ENCODE data around the gene TP53. TPM values are rescaled to one million over a fixed set of nuclear protein-coding genes. Genes with fewer than 3 reads are reported as not detected.

The TP53 gene
- total and polyA plus RNA-seq, 9 of the 15 experiments (the other 6 are each of a cell fraction or from before 2014, with no cell fraction given): 2.8 to 14.0 (median 7.1) TPM

DNA sequence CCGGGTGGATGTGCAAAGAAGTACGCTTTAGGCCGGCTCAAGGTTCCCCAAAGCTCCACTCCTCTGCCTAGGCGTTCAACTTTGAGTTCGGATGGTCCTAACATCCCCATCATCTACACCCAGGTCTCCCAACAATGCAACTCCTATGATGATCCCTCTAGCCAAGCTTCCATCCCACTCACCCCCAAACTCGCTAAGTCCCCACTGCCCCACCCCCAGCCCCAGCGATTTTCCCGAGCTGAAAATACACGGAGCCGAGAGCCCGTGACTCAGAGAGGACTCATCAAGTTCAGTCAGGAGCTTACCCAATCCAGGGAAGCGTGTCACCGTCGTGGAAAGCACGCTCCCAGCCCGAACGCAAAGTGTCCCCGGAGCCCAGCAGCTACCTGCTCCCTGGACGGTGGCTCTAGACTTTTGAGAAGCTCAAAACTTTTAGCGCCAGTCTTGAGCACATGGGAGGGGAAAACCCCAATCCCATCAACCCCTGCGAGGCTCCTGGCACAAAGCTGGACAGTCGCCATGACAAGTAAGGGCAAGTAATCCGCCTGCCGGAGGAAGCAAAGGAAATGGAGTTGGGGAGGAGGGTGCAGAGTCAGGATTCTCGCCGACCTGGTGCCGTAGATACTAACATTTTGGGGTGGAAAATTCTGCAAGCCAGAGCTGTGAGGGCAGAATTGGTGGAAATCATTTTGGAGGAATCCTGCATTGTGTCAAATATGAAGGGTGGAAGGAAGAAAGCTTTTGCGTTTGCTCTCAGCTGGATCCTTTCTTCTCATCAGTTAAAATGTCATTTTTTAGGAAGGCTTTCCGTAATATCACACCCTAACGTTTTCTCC lies at the start of gene TP53 (continued):
- TF ChIP-seq, protein P1, sequence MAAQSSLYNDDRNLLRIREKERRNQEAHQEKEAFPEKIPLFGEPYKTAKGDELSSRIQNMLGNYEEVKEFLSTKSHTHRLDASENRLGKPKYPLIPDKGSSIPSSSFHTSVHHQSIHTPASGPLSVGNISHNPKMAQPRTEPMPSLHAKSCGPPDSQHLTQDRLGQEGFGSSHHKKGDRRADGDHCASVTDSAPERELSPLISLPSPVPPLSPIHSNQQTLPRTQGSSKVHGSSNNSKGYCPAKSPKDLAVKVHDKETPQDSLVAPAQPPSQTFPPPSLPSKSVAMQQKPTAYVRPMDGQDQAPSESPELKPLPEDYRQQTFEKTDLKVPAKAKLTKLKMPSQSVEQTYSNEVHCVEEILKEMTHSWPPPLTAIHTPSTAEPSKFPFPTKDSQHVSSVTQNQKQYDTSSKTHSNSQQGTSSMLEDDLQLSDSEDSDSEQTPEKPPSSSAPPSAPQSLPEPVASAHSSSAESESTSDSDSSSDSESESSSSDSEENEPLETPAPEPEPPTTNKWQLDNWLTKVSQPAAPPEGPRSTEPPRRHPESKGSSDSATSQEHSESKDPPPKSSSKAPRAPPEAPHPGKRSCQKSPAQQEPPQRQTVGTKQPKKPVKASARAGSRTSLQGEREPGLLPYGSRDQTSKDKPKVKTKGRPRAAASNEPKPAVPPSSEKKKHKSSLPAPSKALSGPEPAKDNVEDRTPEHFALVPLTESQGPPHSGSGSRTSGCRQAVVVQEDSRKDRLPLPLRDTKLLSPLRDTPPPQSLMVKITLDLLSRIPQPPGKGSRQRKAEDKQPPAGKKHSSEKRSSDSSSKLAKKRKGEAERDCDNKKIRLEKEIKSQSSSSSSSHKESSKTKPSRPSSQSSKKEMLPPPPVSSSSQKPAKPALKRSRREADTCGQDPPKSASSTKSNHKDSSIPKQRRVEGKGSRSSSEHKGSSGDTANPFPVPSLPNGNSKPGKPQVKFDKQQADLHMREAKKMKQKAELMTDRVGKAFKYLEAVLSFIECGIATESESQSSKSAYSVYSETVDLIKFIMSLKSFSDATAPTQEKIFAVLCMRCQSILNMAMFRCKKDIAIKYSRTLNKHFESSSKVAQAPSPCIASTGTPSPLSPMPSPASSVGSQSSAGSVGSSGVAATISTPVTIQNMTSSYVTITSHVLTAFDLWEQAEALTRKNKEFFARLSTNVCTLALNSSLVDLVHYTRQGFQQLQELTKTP (IDR thresholded peaks at IDR 0.05; ENCODE audit: low read depth in 1 of 2, partially characterized antibody in 2 of 2): peak in 1 of 2 experiments; percentile 90
- TF ChIP-seq MXI1 (IDR thresholded peaks at IDR 0.05; ENCODE audit: low read depth, low read length): peak; percentile 68; the same call in 1 of the 2 replicates
- peak; percentile 99 for TF ChIP-seq KDM5B (IDR thresholded peaks at IDR 0.05; ENCODE audit: insufficient replicate concordance, low read depth, low read length)
- TF ChIP-seq, protein P2, sequence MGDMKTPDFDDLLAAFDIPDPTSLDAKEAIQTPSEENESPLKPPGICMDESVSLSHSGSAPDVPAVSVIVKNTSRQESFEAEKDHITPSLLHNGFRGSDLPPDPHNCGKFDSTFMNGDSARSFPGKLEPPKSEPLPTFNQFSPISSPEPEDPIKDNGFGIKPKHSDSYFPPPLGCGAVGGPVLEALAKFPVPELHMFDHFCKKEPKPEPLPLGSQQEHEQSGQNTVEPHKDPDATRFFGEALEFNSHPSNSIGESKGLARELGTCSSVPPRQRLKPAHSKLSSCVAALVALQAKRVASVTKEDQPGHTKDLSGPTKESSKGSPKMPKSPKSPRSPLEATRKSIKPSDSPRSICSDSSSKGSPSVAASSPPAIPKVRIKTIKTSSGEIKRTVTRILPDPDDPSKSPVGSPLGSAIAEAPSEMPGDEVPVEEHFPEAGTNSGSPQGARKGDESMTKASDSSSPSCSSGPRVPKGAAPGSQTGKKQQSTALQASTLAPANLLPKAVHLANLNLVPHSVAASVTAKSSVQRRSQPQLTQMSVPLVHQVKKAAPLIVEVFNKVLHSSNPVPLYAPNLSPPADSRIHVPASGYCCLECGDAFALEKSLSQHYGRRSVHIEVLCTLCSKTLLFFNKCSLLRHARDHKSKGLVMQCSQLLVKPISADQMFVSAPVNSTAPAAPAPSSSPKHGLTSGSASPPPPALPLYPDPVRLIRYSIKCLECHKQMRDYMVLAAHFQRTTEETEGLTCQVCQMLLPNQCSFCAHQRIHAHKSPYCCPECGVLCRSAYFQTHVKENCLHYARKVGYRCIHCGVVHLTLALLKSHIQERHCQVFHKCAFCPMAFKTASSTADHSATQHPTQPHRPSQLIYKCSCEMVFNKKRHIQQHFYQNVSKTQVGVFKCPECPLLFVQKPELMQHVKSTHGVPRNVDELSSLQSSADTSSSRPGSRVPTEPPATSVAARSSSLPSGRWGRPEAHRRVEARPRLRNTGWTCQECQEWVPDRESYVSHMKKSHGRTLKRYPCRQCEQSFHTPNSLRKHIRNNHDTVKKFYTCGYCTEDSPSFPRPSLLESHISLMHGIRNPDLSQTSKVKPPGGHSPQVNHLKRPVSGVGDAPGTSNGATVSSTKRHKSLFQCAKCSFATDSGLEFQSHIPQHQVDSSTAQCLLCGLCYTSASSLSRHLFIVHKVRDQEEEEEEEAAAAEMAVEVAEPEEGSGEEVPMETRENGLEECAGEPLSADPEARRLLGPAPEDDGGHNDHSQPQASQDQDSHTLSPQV (IDR thresholded peaks at IDR 0.05): no peak
- TF ChIP-seq, protein P3, sequence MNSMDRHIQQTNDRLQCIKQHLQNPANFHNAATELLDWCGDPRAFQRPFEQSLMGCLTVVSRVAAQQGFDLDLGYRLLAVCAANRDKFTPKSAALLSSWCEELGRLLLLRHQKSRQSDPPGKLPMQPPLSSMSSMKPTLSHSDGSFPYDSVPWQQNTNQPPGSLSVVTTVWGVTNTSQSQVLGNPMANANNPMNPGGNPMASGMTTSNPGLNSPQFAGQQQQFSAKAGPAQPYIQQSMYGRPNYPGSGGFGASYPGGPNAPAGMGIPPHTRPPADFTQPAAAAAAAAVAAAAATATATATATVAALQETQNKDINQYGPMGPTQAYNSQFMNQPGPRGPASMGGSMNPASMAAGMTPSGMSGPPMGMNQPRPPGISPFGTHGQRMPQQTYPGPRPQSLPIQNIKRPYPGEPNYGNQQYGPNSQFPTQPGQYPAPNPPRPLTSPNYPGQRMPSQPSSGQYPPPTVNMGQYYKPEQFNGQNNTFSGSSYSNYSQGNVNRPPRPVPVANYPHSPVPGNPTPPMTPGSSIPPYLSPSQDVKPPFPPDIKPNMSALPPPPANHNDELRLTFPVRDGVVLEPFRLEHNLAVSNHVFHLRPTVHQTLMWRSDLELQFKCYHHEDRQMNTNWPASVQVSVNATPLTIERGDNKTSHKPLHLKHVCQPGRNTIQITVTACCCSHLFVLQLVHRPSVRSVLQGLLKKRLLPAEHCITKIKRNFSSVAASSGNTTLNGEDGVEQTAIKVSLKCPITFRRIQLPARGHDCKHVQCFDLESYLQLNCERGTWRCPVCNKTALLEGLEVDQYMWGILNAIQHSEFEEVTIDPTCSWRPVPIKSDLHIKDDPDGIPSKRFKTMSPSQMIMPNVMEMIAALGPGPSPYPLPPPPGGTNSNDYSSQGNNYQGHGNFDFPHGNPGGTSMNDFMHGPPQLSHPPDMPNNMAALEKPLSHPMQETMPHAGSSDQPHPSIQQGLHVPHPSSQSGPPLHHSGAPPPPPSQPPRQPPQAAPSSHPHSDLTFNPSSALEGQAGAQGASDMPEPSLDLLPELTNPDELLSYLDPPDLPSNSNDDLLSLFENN (IDR thresholded peaks at IDR 0.05; ENCODE audit: low read depth in 2 of 2, low read length in 2 of 2): peak in 1 of 2 experiments; percentile 69; a peak in 1 of 4 replicates
- TF ChIP-seq POLR2AphosphoS2 (IDR thresholded peaks at IDR 0.05; ENCODE audit: low read length): peak; percentile 88; the same call in 1 of the 2 replicates
- peak; percentile 40; the same call in 1 of the 2 replicates for TF ChIP-seq ZNF717 (CRISPR knock-in tag; IDR thresholded peaks at IDR 0.05)
- no peak for TF ChIP-seq KLF13 (tag; IDR thresholded peaks at IDR 0.05; ENCODE audit: borderline replicate concordance, low read depth)
- peak; percentile 93 for TF ChIP-seq TAF1 (IDR thresholded peaks at IDR 0.05; ENCODE audit: control insufficient read depth, extremely low read depth, insufficient read depth, low read length, severe bottlenecking)
